Keratinocyte (primary cell): ENCODE measurements around the gene PTPN2.
A peak's percentile ranks its signal among the peaks of the same experiment; 100 is the strongest.

Source experiments
- EZH2 ChIP-seq: IDR thresholded peaks from one replicate; pipeline ENCODE4 v1.6.1; 2012; ENCODE audit warnings: inconsistent platforms, mild to moderate bottlenecking, low read length, moderate library complexity
- TF ChIP-seq, protein P1 (sequence below), 3 experiments: IDR thresholded peaks in 1 of 3; conservative IDR thresholded peaks in 1 of 3; optimal IDR thresholded peaks in 1 of 3; 2 replicates in 2 of 3; 3 replicates in 1 of 3; pipeline versions ENCODE3 to v1.5.1; 2011; ENCODE audit warnings: low read length in 3 of 3, mild to moderate bottlenecking in 3 of 3, moderate library complexity in 2 of 3, control low read depth in 1 of 3, inconsistent platforms in 1 of 3; ENCODE audit not compliant: insufficient read depth in 2 of 3; ENCODE audit errors: extremely low read depth in 1 of 3

DNA sequence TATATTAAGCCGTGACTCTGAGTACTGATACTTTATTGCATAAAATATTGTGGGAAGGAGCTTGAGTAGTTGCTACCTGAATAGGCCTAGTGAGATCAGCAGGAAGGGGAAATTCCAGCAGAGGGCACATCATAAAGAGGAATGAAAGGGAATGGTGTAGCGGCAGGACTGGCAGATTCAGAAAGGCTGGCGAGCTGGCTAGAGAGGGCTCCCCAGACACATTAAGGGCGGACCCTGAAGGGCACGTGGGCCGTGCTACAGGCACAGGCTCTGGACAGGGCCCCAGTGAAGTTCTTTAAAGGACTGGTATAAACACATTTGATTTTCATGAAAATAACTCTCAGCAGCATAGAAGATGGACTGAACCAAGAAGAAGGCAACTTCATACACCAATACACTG, 43.0 kb downstream of the PTPN2 start:
- TF ChIP-seq, protein P1, sequence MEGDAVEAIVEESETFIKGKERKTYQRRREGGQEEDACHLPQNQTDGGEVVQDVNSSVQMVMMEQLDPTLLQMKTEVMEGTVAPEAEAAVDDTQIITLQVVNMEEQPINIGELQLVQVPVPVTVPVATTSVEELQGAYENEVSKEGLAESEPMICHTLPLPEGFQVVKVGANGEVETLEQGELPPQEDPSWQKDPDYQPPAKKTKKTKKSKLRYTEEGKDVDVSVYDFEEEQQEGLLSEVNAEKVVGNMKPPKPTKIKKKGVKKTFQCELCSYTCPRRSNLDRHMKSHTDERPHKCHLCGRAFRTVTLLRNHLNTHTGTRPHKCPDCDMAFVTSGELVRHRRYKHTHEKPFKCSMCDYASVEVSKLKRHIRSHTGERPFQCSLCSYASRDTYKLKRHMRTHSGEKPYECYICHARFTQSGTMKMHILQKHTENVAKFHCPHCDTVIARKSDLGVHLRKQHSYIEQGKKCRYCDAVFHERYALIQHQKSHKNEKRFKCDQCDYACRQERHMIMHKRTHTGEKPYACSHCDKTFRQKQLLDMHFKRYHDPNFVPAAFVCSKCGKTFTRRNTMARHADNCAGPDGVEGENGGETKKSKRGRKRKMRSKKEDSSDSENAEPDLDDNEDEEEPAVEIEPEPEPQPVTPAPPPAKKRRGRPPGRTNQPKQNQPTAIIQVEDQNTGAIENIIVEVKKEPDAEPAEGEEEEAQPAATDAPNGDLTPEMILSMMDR (optimal IDR thresholded peaks at IDR 0.05 in 1 of 3, IDR thresholded peaks at IDR 0.05 in 1 of 3, conservative IDR thresholded peaks at IDR 0.05 in 1 of 3; ENCODE audit: extremely low read depth in 1 of 3, insufficient read depth in 2 of 3, low read length in 3 of 3) = peak in 1 of 3 experiments; percentile 7
- TF ChIP-seq EZH2 = no peak
